Activated CD4-positive, alpha-beta memory T cell treated with anti-CD3 and anti-CD28 coated beads for 36 hours (primary cell): ENCODE measurements around the gene IMMP2L. TPM values are rescaled to one million over a fixed set of nuclear protein-coding genes. Genes with fewer than 3 reads are reported as not detected.

ENCODE experiments used
- CTCF ChIA-PET: fragments of 350-600 bp; sonication (Branson Sonifier 250); formaldehyde crosslinking; loops from one replicate; lab custom pipeline; 2021; ENCODE audit warnings: antibody characterized with exemption, inconsistent platforms; lab: Charles Lee
- POLR2A ChIA-PET: fragments of 350-600 bp; sonication (Branson Sonifier 250); formaldehyde crosslinking; loops from one replicate; lab custom pipeline; 2021; ENCODE audit warnings: antibody characterized with exemption; lab: Charles Lee
- DNase-seq: peaks from one replicate; pipeline ENCODE4 v3.0.0-alpha.2; 2020
- H3K27ac Mint-ChIP-seq: one replicate; pipeline ENCODE4 v1.8.0; 2021; ENCODE audit warnings: mixed read lengths
- H3K27me3 Mint-ChIP-seq: one replicate; pipeline ENCODE4 v1.8.0; 2021; ENCODE audit warnings: mixed read lengths
- H3K36me3 Mint-ChIP-seq: one replicate; pipeline ENCODE4 v1.8.0; 2021; ENCODE audit warnings: mixed read lengths
- H3K4me1 Mint-ChIP-seq: one replicate; pipeline ENCODE4 v1.8.0; 2021; ENCODE audit warnings: low read depth, mixed read lengths
- H3K4me3 Mint-ChIP-seq: one replicate; pipeline ENCODE4 v1.8.0; 2021; ENCODE audit warnings: mild to moderate bottlenecking, mixed read lengths
- H3K9me3 Mint-ChIP-seq: one replicate; pipeline ENCODE4 v1.8.0; 2021; ENCODE audit warnings: mixed read lengths
- intact Hi-C: fragments of 100-400 bp; cut with micrococcal nuclease; formaldehyde crosslinking; loops from one replicate; pipeline ENCODE4 v1.15.1; 2023
- total RNA-seq, 2 experiments: library from RNA; stranded (reverse); gene quantifications; one replicate each; pipeline ENCODE4 v1.2.3, GENCODE V29; 2021

Gene IMMP2L
- total RNA-seq, 2 experiments from 2014 or later, result 14.4 to 20.5 TPM

- peaks cover 51% of the 10 kb centered on the region for H3K9me3 Mint-ChIP-seq
- DNase-seq, result no peak
- no peaks in the 10 kb centered on the region for H3K27me3 Mint-ChIP-seq
- intact Hi-C loops, result no loop called here
- no peaks in the 10 kb centered on the region for H3K4me1 Mint-ChIP-seq
- CTCF ChIA-PET, result no interaction called here
- peaks cover 53% of the 10 kb centered on the region for H3K36me3 Mint-ChIP-seq
- H3K27ac Mint-ChIP-seq, result no peak overlapping the region
- POLR2A ChIA-PET, result no interaction called here
- H3K4me3 Mint-ChIP-seq, result no peak overlapping the region
These were observed 125.7 kb downstream of the IMMP2L start for GRCh38 chr7:111436608-111437007.

DNA sequence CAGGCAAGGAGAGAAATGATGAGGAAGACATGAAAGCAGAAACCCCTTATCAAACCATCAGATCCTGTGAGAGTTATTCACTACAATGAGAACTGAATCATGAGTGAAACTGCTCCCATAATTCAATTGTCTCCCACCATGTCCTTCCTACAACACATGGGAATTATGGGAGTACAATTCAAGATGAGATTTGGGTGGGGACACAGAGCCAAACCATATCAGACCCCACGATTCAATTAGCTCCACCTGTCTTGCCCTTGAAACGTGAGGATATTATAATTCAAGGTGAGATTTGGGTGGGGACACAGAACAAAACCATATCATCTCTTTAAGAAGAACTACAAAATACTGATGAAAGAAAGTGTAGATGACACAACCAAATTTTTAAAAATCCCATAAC is 128.9 kb downstream of the IMMP2L start:
- ChIA-PET POLR2A (no interaction called here), CTCF (no interaction called here)
- Mint-ChIP-seq H3K4me1 (no peaks in the 10 kb centered on the region), H3K27ac (no peak overlapping the region), H3K9me3 (peaks cover 30% of the 10 kb centered on the region), H3K36me3 (peaks cover 39% of the 10 kb centered on the region), H3K27me3 (no peaks in the 10 kb centered on the region), H3K4me3 (no peak overlapping the region)
- intact Hi-C loops, result no loop called here
- no peak for DNase-seq

DNA sequence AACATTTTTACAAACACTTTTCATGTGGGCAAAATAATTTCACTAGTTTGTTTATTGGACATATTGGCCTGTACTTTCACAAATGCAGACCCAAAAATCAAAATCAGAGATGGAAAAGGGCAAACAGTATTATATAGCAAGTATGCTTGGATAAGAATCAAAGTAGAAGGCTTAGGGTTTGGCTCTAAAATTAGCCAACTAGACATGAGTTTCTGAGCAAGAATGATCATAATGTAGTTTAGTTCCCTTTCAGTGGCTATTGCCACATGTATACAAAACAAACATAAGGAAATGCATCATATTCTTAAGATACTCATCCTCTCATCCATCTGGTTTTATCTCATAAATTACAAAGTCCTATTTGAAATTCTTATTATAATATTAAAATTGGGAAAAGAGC is 132.5 kb downstream of the IMMP2L start:
- no peaks in the 10 kb centered on the region for H3K4me1 Mint-ChIP-seq
- POLR2A ChIA-PET, result no interaction called here
- H3K27me3 Mint-ChIP-seq, result no peaks in the 10 kb centered on the region
- peaks cover 22% of the 10 kb centered on the region for H3K9me3 Mint-ChIP-seq
- intact Hi-C loops, result no loop called here
- no peak overlapping the region for H3K27ac Mint-ChIP-seq
- H3K4me3 Mint-ChIP-seq, result no peak overlapping the region
- H3K36me3 Mint-ChIP-seq, result peaks cover 28% of the 10 kb centered on the region
- no peak for DNase-seq
- CTCF ChIA-PET, result no interaction called here

- Mint-ChIP-seq H3K36me3 (peaks cover 8% of the 10 kb centered on the region), H3K27ac (no peak overlapping the region), H3K4me3 (no peak overlapping the region), H3K27me3 (no peaks in the 10 kb centered on the region), H3K9me3 (peaks cover 21% of the 10 kb centered on the region), H3K4me1 (no peaks in the 10 kb centered on the region)
- POLR2A ChIA-PET, result no interaction called here
- CTCF ChIA-PET, result no interaction called here
- no peak for DNase-seq
- intact Hi-C loops, result no loop called here
These were observed 137.5 kb downstream of the IMMP2L start for GRCh38 chr7:111424768-111425167.

DNA sequence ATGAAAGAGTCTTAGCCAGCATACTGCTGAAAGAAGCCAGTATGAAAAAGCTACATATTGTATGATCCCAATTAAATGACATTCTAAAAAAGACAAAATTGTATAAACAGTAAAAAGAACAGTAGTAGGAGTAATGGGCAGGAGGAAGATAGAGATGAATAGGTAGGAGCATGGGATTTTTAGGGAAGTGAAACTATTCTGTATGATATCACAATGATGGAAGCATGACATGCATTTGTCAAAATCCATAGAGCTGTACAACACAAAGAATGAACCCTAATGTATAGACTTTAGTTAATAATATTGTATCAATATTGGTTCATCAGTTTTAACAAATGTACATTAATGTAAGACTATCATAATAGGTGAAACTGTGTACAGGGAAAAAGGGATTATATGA is 147.9 kb downstream of the IMMP2L start:
- intact Hi-C loops, result no loop called here
- H3K36me3 Mint-ChIP-seq, result peaks cover 7% of the 10 kb centered on the region
- H3K9me3 Mint-ChIP-seq, result no peaks in the 10 kb centered on the region
- DNase-seq, result no peak
- no peaks in the 10 kb centered on the region for H3K4me1 Mint-ChIP-seq
- H3K27ac Mint-ChIP-seq, result no peak overlapping the region
- CTCF ChIA-PET, result interaction anchor here (0.8 kb wide), 1 partner anchor 34 kb away, joined by 3 read pairs; no protein-coding TSS in a partner anchor
- H3K27me3 Mint-ChIP-seq, result no peaks in the 10 kb centered on the region
- H3K4me3 Mint-ChIP-seq, result no peak overlapping the region
- POLR2A ChIA-PET, result no interaction called here

GRCh38 chr7:111413739-111414138 is 148.6 kb downstream of the IMMP2L start:
- no peak overlapping the region for H3K4me3 Mint-ChIP-seq
- H3K4me1 Mint-ChIP-seq, result no peaks in the 10 kb centered on the region
- DNase-seq, result no peak
- no peaks in the 10 kb centered on the region for H3K9me3 Mint-ChIP-seq
- H3K27ac Mint-ChIP-seq, result no peak overlapping the region
- H3K36me3 Mint-ChIP-seq, result peaks cover 7% of the 10 kb centered on the region
- H3K27me3 Mint-ChIP-seq, result no peaks in the 10 kb centered on the region
- POLR2A ChIA-PET, result no interaction called here
- intact Hi-C loops, result no loop called here
- CTCF ChIA-PET, result no interaction called here

- intact Hi-C loops, result no loop called here
- Mint-ChIP-seq H3K4me3 (no peak overlapping the region), H3K4me1 (no peaks in the 10 kb centered on the region)
These were observed 151.4 kb downstream of the IMMP2L start for GRCh38 chr7:111410899-111411298.

DNA sequence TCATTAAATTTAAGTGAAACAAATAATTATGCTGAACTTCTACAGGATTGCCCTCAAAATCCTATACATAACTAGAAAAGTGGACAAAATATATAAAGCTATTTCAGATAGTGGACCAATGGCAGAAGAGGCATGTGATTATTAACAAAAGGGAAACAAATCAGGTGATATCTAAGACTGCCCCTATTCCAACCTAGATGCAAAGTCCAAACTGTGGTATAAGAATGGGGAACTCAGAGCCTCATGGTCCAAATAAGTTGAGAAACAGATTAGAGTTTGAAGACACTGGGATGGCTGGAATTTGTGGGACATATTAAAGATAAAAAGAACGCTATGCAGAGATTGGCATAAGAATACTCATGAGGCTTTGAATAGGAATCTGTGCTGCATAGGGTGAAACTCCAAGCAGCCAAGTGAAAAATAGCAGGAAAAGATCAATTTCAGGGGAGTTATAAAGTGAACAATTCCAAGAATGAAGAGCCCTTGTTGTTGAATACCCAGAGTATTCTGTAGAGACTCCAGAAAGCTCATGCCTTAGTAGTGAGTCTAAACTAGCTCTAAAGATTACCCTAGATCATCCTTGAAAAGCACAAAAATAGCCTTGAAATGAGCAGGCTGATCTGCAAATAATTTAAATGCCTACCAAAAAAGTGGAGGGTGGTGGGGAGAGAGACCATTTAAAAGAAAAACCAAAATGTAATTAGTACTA is 152.4 kb downstream of the IMMP2L start:
- Mint-ChIP-seq H3K4me1 (no peaks in the 10 kb centered on the region), H3K27me3 (no peaks in the 10 kb centered on the region), H3K4me3 (no peak overlapping the region), H3K9me3 (no peaks in the 10 kb centered on the region), H3K36me3 (peaks cover 10% of the 10 kb centered on the region), H3K27ac (no peak overlapping the region)
- POLR2A ChIA-PET, result no interaction called here
- intact Hi-C loops, result no loop called here
- CTCF ChIA-PET, result no interaction called here
- DNase-seq, result no peak

More at GRCh38 chr7:111410899-111411298, 151.4 kb downstream of the IMMP2L start:
- no peaks in the 10 kb centered on the region for H3K9me3 Mint-ChIP-seq
- H3K27me3 Mint-ChIP-seq, result no peaks in the 10 kb centered on the region
- H3K27ac Mint-ChIP-seq, result no peak overlapping the region
- no peak for DNase-seq
- peaks cover 10% of the 10 kb centered on the region for H3K36me3 Mint-ChIP-seq
- ChIA-PET CTCF (no interaction called here), POLR2A (interaction anchor here (0.6 kb wide), 1 partner anchor 687 kb away, joined by 3 read pairs; no protein-coding TSS in a partner anchor)

- no peaks in the 10 kb centered on the region for H3K27me3 Mint-ChIP-seq
- H3K9me3 Mint-ChIP-seq, result no peaks in the 10 kb centered on the region
- H3K36me3 Mint-ChIP-seq, result peaks cover 10% of the 10 kb centered on the region
- intact Hi-C loops, result no loop called here
- no peak overlapping the region for H3K4me3 Mint-ChIP-seq
- ChIA-PET CTCF (no interaction called here), POLR2A (interaction anchor here (0.7 kb wide), 1 partner anchor 21 kb away, joined by 3 read pairs; no protein-coding TSS in a partner anchor)
- H3K4me1 Mint-ChIP-seq, result no peaks in the 10 kb centered on the region
- no peak for DNase-seq
- H3K27ac Mint-ChIP-seq, result no peak overlapping the region
These were observed 153.6 kb downstream of the IMMP2L start for GRCh38 chr7:111408724-111409123.

- Mint-ChIP-seq H3K36me3 (peaks cover 10% of the 10 kb centered on the region), H3K4me3 (no peak overlapping the region), H3K27me3 (no peaks in the 10 kb centered on the region), H3K27ac (no peak overlapping the region), H3K9me3 (peaks cover 4% of the 10 kb centered on the region), H3K4me1 (no peaks in the 10 kb centered on the region)
- ChIA-PET POLR2A (no interaction called here), CTCF (no interaction called here)
- no peak for DNase-seq
- intact Hi-C loops, result no loop called here
These were observed 155.0 kb downstream of the IMMP2L start for GRCh38 chr7:111407258-111407657.

GRCh38 chr7:111405621-111406020 is 156.7 kb downstream of the IMMP2L start:
- H3K4me3 Mint-ChIP-seq, result no peak overlapping the region
- peaks cover 4% of the 10 kb centered on the region for H3K9me3 Mint-ChIP-seq
- H3K4me1 Mint-ChIP-seq, result no peaks in the 10 kb centered on the region
- no peak for DNase-seq
- POLR2A ChIA-PET, result no interaction called here
- intact Hi-C loops, result no loop called here
- CTCF ChIA-PET, result no interaction called here
- H3K27ac Mint-ChIP-seq, result no peak overlapping the region
- no peaks in the 10 kb centered on the region for H3K27me3 Mint-ChIP-seq
- H3K36me3 Mint-ChIP-seq, result peaks cover 4% of the 10 kb centered on the region

DNA sequence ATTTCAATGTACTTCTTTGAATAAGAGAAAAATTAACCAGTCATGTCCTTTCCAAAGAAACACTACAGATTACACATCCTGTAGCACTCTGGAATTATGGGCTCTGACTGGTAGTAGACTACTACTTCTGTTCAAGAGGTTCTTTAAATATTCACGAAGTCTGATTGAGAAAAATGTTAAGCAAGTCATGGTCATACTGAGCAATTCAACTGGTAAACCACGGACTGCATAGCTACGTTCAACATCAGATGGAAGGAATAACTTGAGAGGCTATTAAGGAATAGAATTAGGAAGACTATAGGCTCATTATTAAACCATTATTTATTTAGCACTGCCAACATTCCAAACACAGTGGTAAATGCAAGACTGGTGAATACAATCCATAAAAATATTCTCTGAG is 160.8 kb downstream of the IMMP2L start:
- CTCF ChIA-PET, result no interaction called here
- Mint-ChIP-seq H3K4me3 (no peak overlapping the region), H3K36me3 (peaks cover 3% of the 10 kb centered on the region), H3K9me3 (peaks cover 13% of the 10 kb centered on the region), H3K27ac (no peak overlapping the region), H3K4me1 (no peaks in the 10 kb centered on the region), H3K27me3 (no peaks in the 10 kb centered on the region)
- intact Hi-C loops, result no loop called here
- no peak for DNase-seq
- POLR2A ChIA-PET, result no interaction called here

- intact Hi-C loops, result no loop called here
- H3K27me3 Mint-ChIP-seq, result no peaks in the 10 kb centered on the region
- peaks cover 16% of the 10 kb centered on the region for H3K9me3 Mint-ChIP-seq
- POLR2A ChIA-PET, result no interaction called here
- no peak overlapping the region for H3K4me3 Mint-ChIP-seq
- no peak for DNase-seq
- CTCF ChIA-PET, result no interaction called here
- peaks cover 7% of the 10 kb centered on the region for H3K36me3 Mint-ChIP-seq
- no peaks in the 10 kb centered on the region for H3K4me1 Mint-ChIP-seq
- no peak overlapping the region for H3K27ac Mint-ChIP-seq
These were observed 162.2 kb downstream of the IMMP2L start for GRCh38 chr7:111400088-111400487.
